ENCODE results near the gene POMT2. TPM values are rescaled to one million over a fixed set of nuclear protein-coding genes. Genes with fewer than 3 reads are reported as not detected.

POMT2 gene
- total RNA-seq, 1 donor, result 2.8 TPM

- Histone ChIP-seq H3K4me1 (ENCODE audit: insufficient read depth, low read length) (no peaks in the 10 kb centered on the region), H3K9me3 (ENCODE audit: low read depth, low read length) (no peaks in the 10 kb centered on the region), H3K4me3 (ENCODE audit: low read length) (no peak overlapping the region), H3K27me3 (ENCODE audit: insufficient read depth, low read length) (peaks cover 12% of the 10 kb centered on the region)
Measured at GRCh38 chr14:77272261-77272660, 48.4 kb downstream of the POMT2 start.

- Histone ChIP-seq H3K4me3 (ENCODE audit: low read length) (no peak within 1 kb of the TSS), H3K4me1 (ENCODE audit: insufficient read depth, low read length) (no peaks in the 10 kb centered on the region), H3K9me3 (ENCODE audit: low read depth, low read length) (no peaks in the 10 kb centered on the region), H3K27me3 (ENCODE audit: insufficient read depth, low read length) (peaks cover 12% of the 10 kb centered on the region)
Measured at GRCh38 chr14:77271113-77271710, 49.5 kb downstream of the POMT2 start, which contains the start of gene NGB. Gene NGB, minus strand, starts transcription at chr14:77271206. Its CDS starts 269 bp downstream, at chr14:77270937.

- H3K4me1 ChIP-seq (ENCODE audit: insufficient read depth, low read length), result no peaks in the 10 kb centered on the region
- no peaks in the 10 kb centered on the region for H3K9me3 ChIP-seq (ENCODE audit: low read depth, low read length)
- H3K27me3 ChIP-seq (ENCODE audit: insufficient read depth, low read length), result peaks cover 12% of the 10 kb centered on the region
- H3K4me3 ChIP-seq (ENCODE audit: low read length), result no peak overlapping the region
Measured at GRCh38 chr14:77270361-77271112, 50.1 kb downstream of the POMT2 start.

- H3K9me3 ChIP-seq (ENCODE audit: low read depth, low read length), result no peaks in the 10 kb centered on the region
- H3K4me1 ChIP-seq (ENCODE audit: insufficient read depth, low read length), result no peaks in the 10 kb centered on the region
- H3K4me3 ChIP-seq (ENCODE audit: low read length), result no peak overlapping the region
- H3K27me3 ChIP-seq (ENCODE audit: insufficient read depth, low read length), result peaks cover 12% of the 10 kb centered on the region
Measured at GRCh38 chr14:77268989-77269600, 51.6 kb downstream of the POMT2 start.

- Histone ChIP-seq H3K4me1 (ENCODE audit: insufficient read depth, low read length) (no peaks in the 10 kb centered on the region), H3K27me3 (ENCODE audit: insufficient read depth, low read length) (peaks cover 12% of the 10 kb centered on the region), H3K9me3 (ENCODE audit: low read depth, low read length) (no peaks in the 10 kb centered on the region), H3K4me3 (ENCODE audit: low read length) (no peak overlapping the region)
Measured at GRCh38 chr14:77267937-77268699, 52.6 kb downstream of the POMT2 start.

GRCh38 chr14:77266336-77266735, 54.3 kb downstream of the POMT2 start:
- Histone ChIP-seq H3K4me3 (ENCODE audit: low read length) (no peak overlapping the region), H3K9me3 (ENCODE audit: low read depth, low read length) (no peaks in the 10 kb centered on the region), H3K4me1 (ENCODE audit: insufficient read depth, low read length) (no peaks in the 10 kb centered on the region), H3K27me3 (ENCODE audit: insufficient read depth, low read length) (peaks cover 10% of the 10 kb centered on the region)

GRCh38 chr14:77265561-77266335, 54.9 kb downstream of the POMT2 start:
- Histone ChIP-seq H3K9me3 (ENCODE audit: low read depth, low read length) (no peaks in the 10 kb centered on the region), H3K27me3 (ENCODE audit: insufficient read depth, low read length) (peaks cover 7% of the 10 kb centered on the region), H3K4me3 (ENCODE audit: low read length) (no peak overlapping the region), H3K4me1 (ENCODE audit: insufficient read depth, low read length) (no peaks in the 10 kb centered on the region)

GRCh38 chr14:77265187-77265515, 55.5 kb downstream of the POMT2 start:
- no peak overlapping the region for H3K4me3 ChIP-seq (ENCODE audit: low read length)
- H3K4me1 ChIP-seq (ENCODE audit: insufficient read depth, low read length), result no peaks in the 10 kb centered on the region
- peaks cover 7% of the 10 kb centered on the region for H3K27me3 ChIP-seq (ENCODE audit: insufficient read depth, low read length)
- no peaks in the 10 kb centered on the region for H3K9me3 ChIP-seq (ENCODE audit: low read depth, low read length)

- peaks cover 7% of the 10 kb centered on the region for H3K27me3 ChIP-seq (ENCODE audit: insufficient read depth, low read length)
- H3K4me1 ChIP-seq (ENCODE audit: insufficient read depth, low read length), result no peaks in the 10 kb centered on the region
- no peak overlapping the region for H3K4me3 ChIP-seq (ENCODE audit: low read length)
Measured at GRCh38 chr14:77264466-77265186, 56.1 kb downstream of the POMT2 start.

GRCh38 chr14:77260631-77261030, 60.1 kb downstream of the POMT2 start:
- Histone ChIP-seq H3K9me3 (ENCODE audit: low read depth, low read length) (no peaks in the 10 kb centered on the region), H3K27me3 (ENCODE audit: insufficient read depth, low read length) (no peaks in the 10 kb centered on the region), H3K4me1 (ENCODE audit: insufficient read depth, low read length) (no peaks in the 10 kb centered on the region), H3K4me3 (ENCODE audit: low read length) (no peak overlapping the region)

More at GRCh38 chr14:77264466-77265186, 56.1 kb downstream of the POMT2 start:
- no peaks in the 10 kb centered on the region for H3K9me3 ChIP-seq (ENCODE audit: low read depth, low read length)

- no peak overlapping the region for H3K4me3 ChIP-seq (ENCODE audit: low read length)
Measured at GRCh38 chr14:77260199-77260598, 60.5 kb downstream of the POMT2 start.

GRCh38 chr14:77259025-77259715, 61.5 kb downstream of the POMT2 start:
- no peaks in the 10 kb centered on the region for H3K27me3 ChIP-seq (ENCODE audit: insufficient read depth, low read length)
- no peaks in the 10 kb centered on the region for H3K4me1 ChIP-seq (ENCODE audit: insufficient read depth, low read length)
- H3K9me3 ChIP-seq (ENCODE audit: low read depth, low read length), result no peaks in the 10 kb centered on the region
- no peak overlapping the region for H3K4me3 ChIP-seq (ENCODE audit: low read length)

More at GRCh38 chr14:77260199-77260598, 60.5 kb downstream of the POMT2 start:
- no peaks in the 10 kb centered on the region for H3K9me3 ChIP-seq (ENCODE audit: low read depth, low read length)
- no peaks in the 10 kb centered on the region for H3K27me3 ChIP-seq (ENCODE audit: insufficient read depth, low read length)
- H3K4me1 ChIP-seq (ENCODE audit: insufficient read depth, low read length), result no peaks in the 10 kb centered on the region

GRCh38 chr14:77258566-77258965, 62.1 kb downstream of the POMT2 start:
- Histone ChIP-seq H3K4me3 (ENCODE audit: low read length) (no peak overlapping the region), H3K4me1 (ENCODE audit: insufficient read depth, low read length) (no peaks in the 10 kb centered on the region), H3K27me3 (ENCODE audit: insufficient read depth, low read length) (no peaks in the 10 kb centered on the region), H3K9me3 (ENCODE audit: low read depth, low read length) (no peaks in the 10 kb centered on the region)
